Activated CD4-positive, alpha-beta T cell treated with anti-CD3 and anti-CD28 coated beads, Interleukin-2, amount 50 U/mL, for 1 hour (primary cell): Measurements from ENCODE around the gene NPHP4.

Experiments used
- DNase-seq: peaks from one replicate; pipeline ENCODE4 v3.0.0-alpha.2; 2020

Gene NPHP4

GRCh38 chr1:5992026-5992813 is at the start of gene NPHP4:
NPHP4 (minus strand) TSS chr1:5992425; CDS start chr1:5986289, 6,136 bp downstream.
- peak; percentile 98 for DNase-seq

GRCh38 chr1:6041432-6042062 is 49.3 kb upstream of the NPHP4 start:
- DNase-seq: peak; percentile 18

GRCh38 chr1:6040861-6041415 is 48.7 kb upstream of the NPHP4 start:
- DNase-seq: no peak

- no peak for DNase-seq
Observed at GRCh38 chr1:6040444-6040843, 48.2 kb upstream of the NPHP4 start.

GRCh38 chr1:6039031-6039430 is 46.8 kb upstream of the NPHP4 start:
- DNase-seq: no peak

GRCh38 chr1:6038603-6039002 is 46.4 kb upstream of the NPHP4 start:
- DNase-seq: no peak

- DNase-seq: no peak
Observed at GRCh38 chr1:6037338-6037762, 45.1 kb upstream of the NPHP4 start.

GRCh38 chr1:6035719-6036118 is 43.5 kb upstream of the NPHP4 start:
- no peak for DNase-seq

GRCh38 chr1:6035303-6035702 is 43.1 kb upstream of the NPHP4 start:
- no peak for DNase-seq

GRCh38 chr1:6034750-6035096 is 42.5 kb upstream of the NPHP4 start:
- no peak for DNase-seq

- peak; percentile 49 for DNase-seq
Observed at GRCh38 chr1:6033986-6034749, 41.9 kb upstream of the NPHP4 start.

GRCh38 chr1:6033124-6033523 is 40.9 kb upstream of the NPHP4 start:
- no peak for DNase-seq

- DNase-seq: no peak
Observed at GRCh38 chr1:6030547-6031261, 38.5 kb upstream of the NPHP4 start.

GRCh38 chr1:6030132-6030531 is 37.9 kb upstream of the NPHP4 start:
- DNase-seq: no peak

- DNase-seq: no peak
Observed at GRCh38 chr1:6029351-6029750, 37.1 kb upstream of the NPHP4 start.

- peak; percentile 53 for DNase-seq
Observed at GRCh38 chr1:6028042-6028850, 36.0 kb upstream of the NPHP4 start.

- DNase-seq: no peak
Observed at GRCh38 chr1:6027591-6027990, 35.4 kb upstream of the NPHP4 start.

- DNase-seq: peak; percentile 91
Observed at GRCh38 chr1:6026095-6026809, 34.0 kb upstream of the NPHP4 start.

GRCh38 chr1:6025269-6026094 is 33.3 kb upstream of the NPHP4 start:
- no peak for DNase-seq

GRCh38 chr1:6024376-6024775 is 32.2 kb upstream of the NPHP4 start:
- no peak for DNase-seq
